GM12801 (cell line): ENCODE results near the gene PDCD11.

Experiments
- TF ChIP-seq, protein P1 (sequence below): IDR thresholded peaks from one replicate; pipeline ENCODE4 v1.5.1; 2011; ENCODE audit warnings: control low read depth; ENCODE audit not compliant: insufficient read length; ENCODE audit errors: extremely low read depth

Gene PDCD11

DNA sequence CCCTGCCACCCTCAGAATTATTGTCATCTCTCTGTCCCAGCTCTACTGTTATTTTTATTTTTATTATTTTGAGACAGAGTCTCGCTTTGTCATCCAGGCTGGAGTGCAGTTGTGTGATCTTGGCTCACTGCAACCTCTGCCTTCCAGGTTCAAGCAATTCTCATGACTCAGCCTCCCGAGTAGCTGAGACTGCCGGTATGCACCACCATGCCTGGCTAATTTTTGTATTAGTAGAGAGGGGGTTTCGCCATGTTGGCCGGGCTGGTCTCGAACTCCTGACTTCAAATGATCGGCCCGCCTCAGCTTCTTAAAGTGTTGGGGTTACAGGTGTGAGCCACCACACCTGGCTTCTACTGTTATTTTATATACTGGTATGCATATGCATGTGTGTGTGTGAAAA lies 44.8 kb downstream of the PDCD11 start:
- TF ChIP-seq, protein P1, sequence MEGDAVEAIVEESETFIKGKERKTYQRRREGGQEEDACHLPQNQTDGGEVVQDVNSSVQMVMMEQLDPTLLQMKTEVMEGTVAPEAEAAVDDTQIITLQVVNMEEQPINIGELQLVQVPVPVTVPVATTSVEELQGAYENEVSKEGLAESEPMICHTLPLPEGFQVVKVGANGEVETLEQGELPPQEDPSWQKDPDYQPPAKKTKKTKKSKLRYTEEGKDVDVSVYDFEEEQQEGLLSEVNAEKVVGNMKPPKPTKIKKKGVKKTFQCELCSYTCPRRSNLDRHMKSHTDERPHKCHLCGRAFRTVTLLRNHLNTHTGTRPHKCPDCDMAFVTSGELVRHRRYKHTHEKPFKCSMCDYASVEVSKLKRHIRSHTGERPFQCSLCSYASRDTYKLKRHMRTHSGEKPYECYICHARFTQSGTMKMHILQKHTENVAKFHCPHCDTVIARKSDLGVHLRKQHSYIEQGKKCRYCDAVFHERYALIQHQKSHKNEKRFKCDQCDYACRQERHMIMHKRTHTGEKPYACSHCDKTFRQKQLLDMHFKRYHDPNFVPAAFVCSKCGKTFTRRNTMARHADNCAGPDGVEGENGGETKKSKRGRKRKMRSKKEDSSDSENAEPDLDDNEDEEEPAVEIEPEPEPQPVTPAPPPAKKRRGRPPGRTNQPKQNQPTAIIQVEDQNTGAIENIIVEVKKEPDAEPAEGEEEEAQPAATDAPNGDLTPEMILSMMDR, result no peak

DNA sequence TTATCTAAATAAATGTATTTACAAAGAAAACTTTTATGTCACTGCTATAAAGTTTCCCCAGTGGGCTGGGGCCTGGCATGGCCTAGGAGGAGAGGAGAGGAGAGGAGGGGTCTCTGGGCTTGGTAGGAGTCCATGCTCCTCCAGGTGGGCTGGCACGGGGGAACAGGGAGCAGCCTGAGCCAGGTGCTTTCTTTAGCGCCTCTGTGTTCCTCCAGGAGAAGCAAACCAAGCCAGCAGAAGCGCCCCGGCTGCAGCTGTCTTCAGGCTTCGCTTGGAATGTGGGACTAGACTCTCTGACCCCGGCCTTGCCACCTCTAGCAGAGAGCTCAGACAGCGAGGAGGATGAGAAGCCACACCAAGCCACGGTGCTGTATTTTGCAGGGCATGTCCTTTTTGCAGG lies 45.2 kb downstream of the PDCD11 start:
- TF ChIP-seq, protein P1, result no peak

GRCh38 chr10:103442031-103442461 lies 45.6 kb downstream of the PDCD11 start:
- TF ChIP-seq, protein P1, result no peak

GRCh38 chr10:103443475-103444185 lies 47.2 kb downstream of the PDCD11 start:
- TF ChIP-seq, protein P1, result no peak

- TF ChIP-seq, protein P1, result no peak
These were observed 48.1 kb downstream of the PDCD11 start for GRCh38 chr10:103444478-103444877.

GRCh38 chr10:103445366-103445765 lies 48.9 kb downstream of the PDCD11 start:
- TF ChIP-seq, protein P1, result no peak

GRCh38 chr10:103445767-103446567 lies 49.5 kb downstream of the PDCD11 start:
- TF ChIP-seq, protein P1, result no peak
